Choroid plexus epithelial cell (primary cell): ENCODE data around the gene ACADSB.
A peak's percentile ranks its signal among the peaks of the same experiment; 100 is the strongest.

Experiments
- DNase-seq: peaks from one replicate; pipeline ENCODE4 v3.0.0-alpha.2; 2010; ENCODE audit warnings: low read depth
- H3K4me3 ChIP-seq: 2 replicates; pipeline ENCODE4 v1.5.1; 2011; ENCODE audit warnings: low read depth, mild to moderate bottlenecking, control low read depth, low read length, moderate library complexity
- CTCF ChIP-seq: conservative IDR thresholded peaks from 2 replicates; pipeline ENCODE4 v1.5.1; 2011; ENCODE audit warnings: low read depth, mild to moderate bottlenecking, control low read depth, inconsistent platforms, low read length, moderate library complexity

ACADSB gene

GRCh38 chr10:123035467-123036086 is 26.8 kb downstream of the ACADSB start:
- no peak for TF ChIP-seq CTCF
- DNase-seq, result no peak
- H3K4me3 ChIP-seq, result no peak overlapping the region

GRCh38 chr10:123038782-123039631 is 30.2 kb downstream of the ACADSB start:
- TF ChIP-seq CTCF, result no peak
- no peak overlapping the region for H3K4me3 ChIP-seq
- no peak for DNase-seq

- no peak for DNase-seq
- no peak overlapping the region for H3K4me3 ChIP-seq
Observed at GRCh38 chr10:123039632-123039930, 30.8 kb downstream of the ACADSB start.

GRCh38 chr10:123042708-123043408 is 34.1 kb downstream of the ACADSB start:
- DNase-seq, result no peak
- H3K4me3 ChIP-seq, result no peak overlapping the region
- no peak for TF ChIP-seq CTCF

More at GRCh38 chr10:123039632-123039930, 30.8 kb downstream of the ACADSB start:
- no peak for TF ChIP-seq CTCF

GRCh38 chr10:123043409-123043925 is 34.7 kb downstream of the ACADSB start:
- peak; percentile 97 for TF ChIP-seq CTCF
- no peak overlapping the region for H3K4me3 ChIP-seq
- DNase-seq, result peak; percentile 87

GRCh38 chr10:123044391-123044790 is 35.6 kb downstream of the ACADSB start:
- TF ChIP-seq CTCF, result peak; percentile 24
- no peak overlapping the region for H3K4me3 ChIP-seq

More at GRCh38 chr10:123044391-123044790, 35.6 kb downstream of the ACADSB start:
- peak; percentile 31 for DNase-seq
